Activated CD4-positive, alpha-beta T cell treated with anti-CD3 and anti-CD28 coated beads, Interleukin-2, amount 50 U/mL, for 24 hours (primary cell): Measurements from ENCODE around the gene ZFR.
"Not testable (repeated sequence)": the region's sequence is repeated elsewhere in the genome, so short reads cannot be mapped to it uniquely, and the experiment has no call there.

Experiments used
- DNase-seq, 2 donors: peaks; one replicate each; pipeline ENCODE4 v3.0.0-alpha.2; 2020; ENCODE audit warnings: low read depth in 1 of 2, low spot score in 1 of 2

ZFR gene

GRCh38 chr5:32413466-32414263 is 30.9 kb downstream of the ZFR start:
- no peak for DNase-seq

GRCh38 chr5:32410630-32411029 is 33.9 kb downstream of the ZFR start:
- no peak for DNase-seq

GRCh38 chr5:32406650-32407049 is 37.9 kb downstream of the ZFR start:
- DNase-seq: no peak

GRCh38 chr5:32405507-32405906 is 39.0 kb downstream of the ZFR start:
- no peak for DNase-seq

- no peak for DNase-seq
Observed at GRCh38 chr5:32403760-32404159, 40.8 kb downstream of the ZFR start.

GRCh38 chr5:32400401-32400800 is 44.1 kb downstream of the ZFR start:
- no peak for DNase-seq

GRCh38 chr5:32398754-32399153 is 45.8 kb downstream of the ZFR start:
- DNase-seq: not testable (repeated sequence)

- no peak for DNase-seq
Observed at GRCh38 chr5:32394981-32395380, 49.6 kb downstream of the ZFR start.

GRCh38 chr5:32392039-32392438 is 52.5 kb downstream of the ZFR start:
- no peak for DNase-seq

GRCh38 chr5:32390819-32391591 is 53.5 kb downstream of the ZFR start:
- DNase-seq: no peak

- no peak for DNase-seq
Observed at GRCh38 chr5:32388432-32389129, 56.0 kb downstream of the ZFR start.

- DNase-seq: no peak
Observed at GRCh38 chr5:32387841-32388240, 56.7 kb downstream of the ZFR start.

GRCh38 chr5:32387211-32387610 is 57.3 kb downstream of the ZFR start:
- DNase-seq: no peak

- DNase-seq: no peak
Observed at GRCh38 chr5:32384621-32385020, 59.9 kb downstream of the ZFR start.

- DNase-seq: no peak
Observed at GRCh38 chr5:32383586-32383985, 61.0 kb downstream of the ZFR start.

- DNase-seq: no peak
Observed at GRCh38 chr5:32383065-32383464, 61.5 kb downstream of the ZFR start.

GRCh38 chr5:32379421-32379820 is 65.1 kb downstream of the ZFR start:
- no peak for DNase-seq

- DNase-seq: no peak
Observed at GRCh38 chr5:32378966-32379365, 65.6 kb downstream of the ZFR start.

GRCh38 chr5:32369542-32370155 is 74.9 kb downstream of the ZFR start:
- DNase-seq: no peak

- DNase-seq: no peak
Observed at GRCh38 chr5:32369032-32369431, 75.5 kb downstream of the ZFR start.

- DNase-seq: not testable (repeated sequence)
Observed at GRCh38 chr5:32367271-32367670, 77.3 kb downstream of the ZFR start.
